Measurements from ENCODE around the gene RELL2.

DNA sequence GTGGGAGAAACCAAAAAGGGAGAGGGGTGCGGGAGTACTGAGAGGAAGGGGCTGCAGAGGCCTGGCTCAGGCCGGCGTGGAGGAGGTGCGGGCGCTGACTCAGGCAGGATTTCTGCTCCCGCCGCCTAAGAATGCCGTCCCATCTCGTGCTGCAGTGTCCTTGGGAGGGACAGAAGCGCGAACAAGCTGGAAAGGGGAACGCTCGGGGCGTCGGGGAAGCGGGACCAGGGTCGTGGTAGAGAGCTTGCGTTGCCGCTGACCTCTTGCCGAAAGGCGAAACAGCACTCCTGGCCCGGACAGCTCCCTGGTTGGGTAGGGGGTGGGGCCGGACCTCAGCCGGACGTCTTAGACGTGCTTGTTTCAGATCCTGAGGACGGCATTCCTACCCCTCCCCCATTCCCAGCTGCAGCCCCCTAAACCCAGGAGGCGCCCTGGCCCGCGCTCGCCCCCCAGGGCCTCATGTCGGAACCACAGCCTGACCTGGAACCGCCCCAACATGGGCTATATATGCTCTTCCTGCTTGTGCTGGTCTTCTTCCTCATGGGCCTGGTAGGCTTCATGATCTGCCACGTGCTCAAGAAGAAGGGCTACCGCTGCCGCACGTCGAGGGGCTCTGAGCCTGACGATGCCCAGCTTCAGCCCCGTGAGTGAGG is 1.1 kb downstream of the RELL2 start:
- no peak for TF ChIP-seq POLR2A (IDR thresholded peaks at IDR 0.05)
- TF ChIP-seq, protein P1, sequence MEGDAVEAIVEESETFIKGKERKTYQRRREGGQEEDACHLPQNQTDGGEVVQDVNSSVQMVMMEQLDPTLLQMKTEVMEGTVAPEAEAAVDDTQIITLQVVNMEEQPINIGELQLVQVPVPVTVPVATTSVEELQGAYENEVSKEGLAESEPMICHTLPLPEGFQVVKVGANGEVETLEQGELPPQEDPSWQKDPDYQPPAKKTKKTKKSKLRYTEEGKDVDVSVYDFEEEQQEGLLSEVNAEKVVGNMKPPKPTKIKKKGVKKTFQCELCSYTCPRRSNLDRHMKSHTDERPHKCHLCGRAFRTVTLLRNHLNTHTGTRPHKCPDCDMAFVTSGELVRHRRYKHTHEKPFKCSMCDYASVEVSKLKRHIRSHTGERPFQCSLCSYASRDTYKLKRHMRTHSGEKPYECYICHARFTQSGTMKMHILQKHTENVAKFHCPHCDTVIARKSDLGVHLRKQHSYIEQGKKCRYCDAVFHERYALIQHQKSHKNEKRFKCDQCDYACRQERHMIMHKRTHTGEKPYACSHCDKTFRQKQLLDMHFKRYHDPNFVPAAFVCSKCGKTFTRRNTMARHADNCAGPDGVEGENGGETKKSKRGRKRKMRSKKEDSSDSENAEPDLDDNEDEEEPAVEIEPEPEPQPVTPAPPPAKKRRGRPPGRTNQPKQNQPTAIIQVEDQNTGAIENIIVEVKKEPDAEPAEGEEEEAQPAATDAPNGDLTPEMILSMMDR (IDR thresholded peaks at IDR 0.05) = peak in 5 of 6 experiments; percentile 15 to 45 (median 21)
